DND-41 (cell line): ENCODE measurements around the gene TTC33.

Experiments used
- CTCF ChIP-seq: IDR thresholded peaks from 2 replicates; pipeline ENCODE4 v1.5.1; 2012; ENCODE audit warnings: borderline replicate concordance, low read length, moderate library complexity, mild to moderate bottlenecking; ENCODE audit not compliant: poor library complexity, severe bottlenecking; ENCODE audit errors: extremely low read depth
- EZH2 ChIP-seq: IDR thresholded peaks from 3 replicates; pipeline ENCODE4 v1.6.1; 2012; ENCODE audit warnings: borderline replicate concordance, low read depth, mild to moderate bottlenecking, moderate library complexity, low read length, inconsistent platforms; ENCODE audit not compliant: severe bottlenecking

GRCh38 chr5:40521925-40522324, 233.8 kb downstream of the TTC33 start:
- no peak for TF ChIP-seq CTCF
- TF ChIP-seq EZH2 = no peak
